HEK293 (cell line): ENCODE data around the gene CFAP43.

Source experiments
- ELK4 ChIP-seq: IDR thresholded peaks from 2 replicates; pipeline ENCODE4 v1.6.1; 2011; ENCODE audit warnings: mild to moderate bottlenecking, low read depth, low read length, borderline replicate concordance
- GLIS2 ChIP-seq: fragments of 450-650 bp; formaldehyde crosslinking; IDR thresholded peaks from 2 replicates; pipeline ENCODE4 v1.5.1; 2016; ENCODE audit warnings: missing biosample characterization, missing genetic modification characterization
- KLF7 ChIP-seq: fragments of 450-650 bp; formaldehyde crosslinking; IDR thresholded peaks from 2 replicates; pipeline ENCODE4 v1.5.1; 2016; ENCODE audit warnings: missing biosample characterization, missing genetic modification characterization, borderline replicate concordance
- REST ChIP-seq: fragments of 450-650 bp; formaldehyde crosslinking; IDR thresholded peaks from 2 replicates; pipeline ENCODE4 v1.5.1; 2016; ENCODE audit warnings: missing biosample characterization, missing genetic modification characterization
- TCF7L2 ChIP-seq: IDR thresholded peaks from 2 replicates; pipeline ENCODE4 v1.6.1; 2011; ENCODE audit warnings: low read depth, mild to moderate bottlenecking, inconsistent platforms, low read length, moderate library complexity, borderline replicate concordance
- ZBTB10 ChIP-seq: fragments of 450-650 bp; formaldehyde crosslinking; IDR thresholded peaks from 2 replicates; pipeline ENCODE4 v1.5.1; 2016; ENCODE audit warnings: missing biosample characterization, missing genetic modification characterization
- ZBTB17 ChIP-seq: fragments of 450-650 bp; formaldehyde crosslinking; IDR thresholded peaks from 2 replicates; pipeline ENCODE4 v1.5.1; 2016; ENCODE audit warnings: missing biosample characterization, missing genetic modification characterization
- ZBTB26 ChIP-seq: fragments of 450-650 bp; formaldehyde crosslinking; optimal IDR thresholded peaks from 2 replicates; pipeline ENCODE3; 2016; ENCODE audit warnings: missing biosample characterization, mild to moderate bottlenecking, missing genetic modification characterization
- ZBTB6 ChIP-seq: fragments of 450-650 bp; formaldehyde crosslinking; IDR thresholded peaks from 2 replicates; pipeline ENCODE4 v1.5.1; 2017; ENCODE audit warnings: missing biosample characterization, missing genetic modification characterization
- ZNF184 ChIP-seq: fragments of 450-650 bp; IDR thresholded peaks from 2 replicates; pipeline ENCODE4 v1.5.1; 2018; ENCODE audit warnings: missing biosample characterization, mild to moderate bottlenecking, missing genetic modification characterization
- ZNF211 ChIP-seq: fragments of 450-650 bp; formaldehyde crosslinking; IDR thresholded peaks from 2 replicates; pipeline ENCODE4 v1.5.1; 2016; ENCODE audit warnings: low read depth, missing biosample characterization, missing genetic modification characterization
- ZNF335 ChIP-seq: fragments of 450-650 bp; formaldehyde crosslinking; conservative IDR thresholded peaks from 2 replicates; pipeline ENCODE4 v1.5.1; 2016; ENCODE audit warnings: missing biosample characterization, missing genetic modification characterization
- ZNF404 ChIP-seq: fragments of 450-650 bp; formaldehyde crosslinking; IDR thresholded peaks from 2 replicates; pipeline ENCODE4 v1.5.1; 2017; ENCODE audit warnings: missing biosample characterization, missing genetic modification characterization
- ZNF513 ChIP-seq: fragments of 450-650 bp; IDR thresholded peaks from 2 replicates; pipeline ENCODE4 v1.5.1; 2018; ENCODE audit warnings: missing biosample characterization, missing genetic modification characterization
- ZNF521 ChIP-seq: fragments of 450-650 bp; formaldehyde crosslinking; IDR thresholded peaks from 2 replicates; pipeline ENCODE4 v1.5.1; 2017; ENCODE audit warnings: missing biosample characterization, mild to moderate bottlenecking, missing genetic modification characterization
- ZNF549 ChIP-seq: fragments of 450-650 bp; IDR thresholded peaks from 2 replicates; pipeline ENCODE4 v1.5.1; 2018; ENCODE audit warnings: missing biosample characterization, missing genetic modification characterization, mild to moderate bottlenecking, inconsistent platforms, moderate library complexity
- ZNF561 ChIP-seq: fragments of 450-650 bp; IDR thresholded peaks from 2 replicates; pipeline ENCODE4 v1.5.1; 2018; ENCODE audit warnings: missing biosample characterization, missing genetic modification characterization, borderline replicate concordance
- ZNF571 ChIP-seq: fragments of 450-650 bp; formaldehyde crosslinking; IDR thresholded peaks from 2 replicates; pipeline ENCODE4 v1.5.0; 2017; ENCODE audit warnings: missing biosample characterization, missing genetic modification characterization
- ZNF600 ChIP-seq: fragments of 450-650 bp; formaldehyde crosslinking; IDR thresholded peaks from 2 replicates; pipeline ENCODE4 v1.5.1; 2016; ENCODE audit warnings: missing biosample characterization, missing genetic modification characterization
- ZNF629 ChIP-seq: fragments of 450-650 bp; formaldehyde crosslinking; IDR thresholded peaks from 2 replicates; pipeline ENCODE4 v1.5.1; 2017; ENCODE audit warnings: missing biosample characterization, missing genetic modification characterization
- ZNF658 ChIP-seq: fragments of 450-650 bp; formaldehyde crosslinking; IDR thresholded peaks from 2 replicates; pipeline ENCODE4; 2016; ENCODE audit warnings: missing biosample characterization, missing genetic modification characterization
- ZNF776 ChIP-seq: fragments of 450-650 bp; formaldehyde crosslinking; IDR thresholded peaks from 2 replicates; pipeline ENCODE4 v1.5.0; 2017; ENCODE audit warnings: missing biosample characterization, missing genetic modification characterization, borderline replicate concordance
- ZNF843 ChIP-seq: fragments of 450-650 bp; formaldehyde crosslinking; IDR thresholded peaks from 2 replicates; pipeline ENCODE4 v1.5.1; 2016; ENCODE audit warnings: missing biosample characterization, missing genetic modification characterization
- ZSCAN5A ChIP-seq: fragments of 450-650 bp; formaldehyde crosslinking; IDR thresholded peaks from 2 replicates; pipeline ENCODE4 v1.5.1; 2016; ENCODE audit warnings: missing biosample characterization, missing genetic modification characterization

Gene CFAP43

GRCh38 chr10:104274762-104275721 lies 42.9 kb upstream of the CFAP43 start (continued):
- TF ChIP-seq ZNF404 (tag by site-specific recombination) (no peak), ZNF184 (no peak), ZNF335 (tag by site-specific recombination) (peak; percentile 46), ZNF843 (tag by site-specific recombination) (0 out of 2 replicates have a peak, but pooled peaks have one; percentile 22), ZNF211 (tag by site-specific recombination) (no peak), ZNF571 (tag by site-specific recombination) (no peak), ELK4 (no peak), ZNF561 (tag by site-specific recombination) (peak; percentile 86; the same call in 1 of the 2 replicates), ZNF513 (no peak), GLIS2 (tag by site-specific recombination) (peak; percentile 67), ZNF549 (tag by site-specific recombination) (no peak), ZBTB6 (tag by site-specific recombination) (0 out of 2 replicates have a peak, but pooled peaks have one; percentile 55), ZNF521 (tag by site-specific recombination) (no peak), ZBTB10 (tag by site-specific recombination) (peak; percentile 63; the same call in 1 of the 2 replicates), ZNF629 (tag by site-specific recombination) (0 out of 2 replicates have a peak, but pooled peaks have one; percentile 13), ZNF658 (no peak), ZBTB26 (peak; percentile 48), ZBTB17 (tag by site-specific recombination) (peak; percentile 59), TCF7L2 (no peak), KLF7 (tag by site-specific recombination) (no peak), ZNF776 (tag by site-specific recombination) (no peak), REST (tag by site-specific recombination) (no peak), ZNF600 (tag by site-specific recombination) (peak; percentile 40; the same call in 1 of the 2 replicates), ZSCAN5A (no peak)
